ENCODE measurements around the gene SH3BP2. TPM values are rescaled to one million over a fixed set of nuclear protein-coding genes. Genes with fewer than 3 reads are reported as not detected.

The SH3BP2 gene
- total RNA-seq, 1 donor from 2014 or later, result 32.6 TPM

GRCh38 chr4:2887343-2887742, 94.5 kb downstream of the SH3BP2 start:
- no peak for ATAC-seq

GRCh38 chr4:2888886-2889285, 96.0 kb downstream of the SH3BP2 start:
- ATAC-seq, result no peak

Other genes with a start within 250 kb of the SH3BP2 start
- gene TNIP2, start 36.7 kb upstream of the SH3BP2 start, total RNA-seq, result 25.1 TPM
- 133 TPM for gene ADD1, start 50.8 kb downstream of the SH3BP2 start, total RNA-seq
- 28.7 TPM for gene NOP14, start 170.3 kb downstream of the SH3BP2 start, total RNA-seq
- gene GRK4, start 170.5 kb downstream of the SH3BP2 start, total RNA-seq, result 2.0 TPM

Data from esophagus mucosa (tissue), 1 donor.